ENCODE measurements around the gene KCTD15.

GRCh38 chr19:33823341-33823740 lies 26.7 kb downstream of the KCTD15 start:
- TF ChIP-seq CTCF (IDR thresholded peaks at IDR 0.05), result no peak
- TF ChIP-seq POLR2A (IDR thresholded peaks at IDR 0.05; ENCODE audit: low read depth), result no peak

Measured in esophagus muscularis mucosa (tissue), 3 donors.